K562 (cell line): ENCODE results near the gene RHO. TPM values are rescaled to one million over a fixed set of nuclear protein-coding genes. Genes with fewer than 3 reads are reported as not detected.

ENCODE experiments used
- ATAC-seq: fragments of 200-7000 bp; cut with Tn5 transposase; 3 replicates; pipeline ENCODE4 v1.9.1; 2020; ENCODE audit warnings: moderate library complexity
- BruUV-seq: library from RNA; stranded (reverse); fragments of 400-500 nt; replicated peaks from 2 replicates; lab custom pipeline; 2021; lab: Mats Ljungman, UMichigan
- CTCF ChIA-PET: fragments of 300-600 bp; formaldehyde crosslinking; extraction: SDS; loops from one replicate; lab custom pipeline; 2021; ENCODE audit warnings: low intra/inter-chr PET ratio; lab: Yijun Ruan, JAX
- POLR2A ChIA-PET: fragments of 300-600, 350-650 bp; sonication (Branson Sonifier 250); formaldehyde crosslinking; extraction: SDS; loops from one replicate; lab custom pipeline; 2021; ENCODE audit warnings: antibody characterized with exemption, inconsistent platforms; lab: Yijun Ruan, JAX
- DNase-seq, 4 experiments: peaks; one replicate each; pipeline versions ENCODE4 v3.0.0 to v3.0.0-alpha.2; 2011 to 2018; ENCODE audit warnings: low spot score in 3 of 4, mixed read lengths in 3 of 4; ENCODE audit errors: extremely low read depth in 1 of 4
- FAIRE-seq: peaks from 2 replicates; lab custom pipeline; 2011; peaks lifted over from hg19 to GRCh38; lab: Jason Lieb, UNC
- H2AFZ ChIP-seq: 2 replicates; pipeline ENCODE4 v1.6.0; 2011; ENCODE audit warnings: low read depth, low read length, control low read depth, inconsistent platforms
- H3K27ac ChIP-seq: fragments of 200-600 bp; 3 replicates; pipeline ENCODE4 v1.8.0; 2011; ENCODE audit warnings: low read depth, mild to moderate bottlenecking, control low read depth, inconsistent platforms, low read length, moderate library complexity, mixed read lengths; ENCODE audit errors: extremely low read depth
- H3K27me3 ChIP-seq, 2 experiments: fragments of 300-600 bp in 1 of 2; 2 replicates in 1 of 2; 3 replicates in 1 of 2; pipeline versions ENCODE4 v1.6.0 to v1.8.0; 2011; ENCODE audit warnings: inconsistent platforms in 2 of 2, low read length in 2 of 2, mild to moderate bottlenecking in 1 of 2, mixed read lengths in 1 of 2, moderate library complexity in 1 of 2; ENCODE audit not compliant: control insufficient read depth in 2 of 2, insufficient read depth in 2 of 2
- H3K36me3 ChIP-seq: fragments of 300-600 bp; 3 replicates; pipeline ENCODE4 v1.8.0; 2011; ENCODE audit warnings: mild to moderate bottlenecking, low read length, inconsistent platforms; ENCODE audit not compliant: control insufficient read depth, insufficient read depth
- H3K4me1 ChIP-seq, 2 experiments: fragments of 200-600 bp in 1 of 2; replicated peaks in 1 of 2; 2 replicates in 1 of 2; 3 replicates in 1 of 2; pipeline versions ENCODE4 v1.5.1 to v1.8.0; 2011; ENCODE audit warnings: inconsistent platforms in 2 of 2, low read length in 2 of 2, mild to moderate bottlenecking in 1 of 2, mixed read lengths in 1 of 2, moderate library complexity in 1 of 2; ENCODE audit not compliant: control insufficient read depth in 2 of 2, insufficient read depth in 2 of 2
- H3K4me2 ChIP-seq: 2 replicates; pipeline ENCODE4 v1.6.1; 2011; ENCODE audit warnings: low read length, control low read depth, inconsistent platforms, mixed read lengths; ENCODE audit not compliant: insufficient read depth
- H3K4me3 ChIP-seq: fragments of 200-600 bp; sonication (generic), shearing (Covaris generic); 2 replicates; pipeline ENCODE4 v1.5.1; 2016; ENCODE audit warnings: control low read depth, inconsistent platforms
- H3K79me2 ChIP-seq: fragments of 200-600 bp; 3 replicates; pipeline ENCODE4 v1.8.0; 2011; ENCODE audit warnings: low read length, inconsistent platforms; ENCODE audit not compliant: control insufficient read depth, insufficient read depth
- H3K9ac ChIP-seq, 2 experiments: 2 replicates each; pipeline versions ENCODE4 v1.6.0 to v1.6.1; 2011; ENCODE audit warnings: low read depth in 2 of 2, low read length in 2 of 2, control low read depth in 1 of 2, inconsistent platforms in 1 of 2, mild to moderate bottlenecking in 1 of 2, mixed read lengths in 1 of 2; ENCODE audit not compliant: insufficient read depth in 1 of 2
- H3K9me1 ChIP-seq: one replicate; pipeline ENCODE4 v1.6.0; 2011; ENCODE audit warnings: inconsistent platforms, mild to moderate bottlenecking, low read length, moderate library complexity; ENCODE audit not compliant: control insufficient read depth, insufficient read depth
- H3K9me3 ChIP-seq: replicated peaks from 2 replicates; pipeline ENCODE4 v1.5.1; 2011; ENCODE audit warnings: low read depth, low read length, inconsistent platforms; ENCODE audit not compliant: control insufficient read depth, insufficient read depth
- H4K20me1 ChIP-seq: replicated peaks from 2 replicates; pipeline ENCODE4 v1.6.1; 2011; ENCODE audit warnings: low read length, inconsistent platforms, mixed read lengths; ENCODE audit not compliant: control insufficient read depth, insufficient read depth
- MLLT1 ChIP-seq, 2 experiments: fragments of 450-650 bp; IDR thresholded peaks; 2 replicates each; pipeline ENCODE4 v1.6.1; 2016
- WGBS: fragments of 100-300 bp; shearing (Covaris generic); methylation state at CpG from one replicate; pipeline ENCODE4 v1.1.6; 2016; ENCODE audit warnings: low coverage, mixed read lengths; ENCODE audit not compliant: insufficient coverage; ENCODE audit errors: missing lambda C conversion rate; 5-methylcytosine and 5-hydroxymethylcytosine counted together
- in situ Hi-C: fragments of 300-500 bp; cut with MboI; formaldehyde crosslinking; loops from 4 replicates; pipeline ENCODE4 v1.15.0; 2018; ENCODE audit warnings: inconsistent platforms, mixed read lengths
- intact Hi-C: fragments of 100-400 bp; cut with micrococcal nuclease; formaldehyde crosslinking; loops from 2 replicates; pipeline ENCODE4 v1.14.2; 2022
- polyA plus RNA-seq, 8 experiments: library from polyadenylated mRNA; depleted of rRNA in 4 of 8; stranded (reverse) in 5 of 8; unstranded in 3 of 8; fragments of >200 nt; fragmentation: Nextera tagmentation in 2 of 8; fragmentation: Illumina TruSeq in 1 of 8; extraction: Ambion mirVana in 2 of 8; extraction: Trizol in 1 of 8; gene quantifications; 2 replicates each; pipeline versions ENCODE4 v1.2.1 to v1.2.3, GENCODE V29; 2011 to 2014; ENCODE audit warnings: inconsistent platforms in 1 of 8, missing spikeins in 1 of 8
- total RNA-seq, 7 experiments: library from RNA; depleted of rRNA in 6 of 7; stranded (reverse); fragments of >200 nt in 6 of 7; fragmentation: Illumina TruSeq in 2 of 7; extraction: Trizol in 2 of 7; gene quantifications; 2 replicates each; pipeline versions ENCODE4 v1.2.1 to v1.2.3, GENCODE V29; 2011 to 2021; ENCODE audit warnings: low replicate concordance in 1 of 7
- TF ChIP-seq, protein P1 (sequence below): sonication (generic); IDR thresholded peaks from 2 replicates; pipeline ENCODE4 v1.6.1; 2016

Gene RHO
- total and polyA plus RNA-seq, 9 of the 15 experiments (the other 6 are each of a cell fraction or from before 2014, with no cell fraction given): not detected

- DNase-seq (no peak), FAIRE-seq (no peak), ATAC-seq (no peak)
- Histone ChIP-seq H3K27me3 (no peaks in the 10 kb centered on the region), H3K9me3 (no peaks in the 10 kb centered on the region), H3K9ac (peak overlapping the region in 1 of 2 experiments; percentile 58; a peak in 2 of 4 replicates), H3K4me1 (peaks cover 7 to 50% of the 10 kb centered on the region in 2 experiments; a peak in 4 of 5 replicates), H3K79me2 (no peaks in the 10 kb centered on the region), H3K9me1 (no peaks in the 10 kb centered on the region), H3K4me2 (no peak overlapping the region), H2AFZ (no peak overlapping the region), H3K27ac (no peak overlapping the region), H3K4me3 (no peak overlapping the region), H4K20me1 (no peaks in the 10 kb centered on the region), H3K36me3 (peaks cover 25% of the 10 kb centered on the region; the same call in 1 of the 3 replicates)
- ChIA-PET CTCF (no interaction called here), POLR2A (interaction anchor here (0.5 to 1.0 kb wide), 2 partner anchors 29 to 278 kb away, joined by 3 to 5 read pairs; no protein-coding TSS in a partner anchor)
- BruUV-seq: no TSS peak
- intact Hi-C loops (no loop called here), in situ Hi-C loops (no loop called here)
- WGBS: 69% methylated on average over 15 of the region's 15 CpGs
- TF ChIP-seq, protein P1, sequence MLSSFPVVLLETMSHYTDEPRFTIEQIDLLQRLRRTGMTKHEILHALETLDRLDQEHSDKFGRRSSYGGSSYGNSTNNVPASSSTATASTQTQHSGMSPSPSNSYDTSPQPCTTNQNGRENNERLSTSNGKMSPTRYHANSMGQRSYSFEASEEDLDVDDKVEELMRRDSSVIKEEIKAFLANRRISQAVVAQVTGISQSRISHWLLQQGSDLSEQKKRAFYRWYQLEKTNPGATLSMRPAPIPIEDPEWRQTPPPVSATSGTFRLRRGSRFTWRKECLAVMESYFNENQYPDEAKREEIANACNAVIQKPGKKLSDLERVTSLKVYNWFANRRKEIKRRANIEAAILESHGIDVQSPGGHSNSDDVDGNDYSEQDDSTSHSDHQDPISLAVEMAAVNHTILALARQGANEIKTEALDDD: no peak
- peak in 1 of 2 experiments; percentile 48; a peak in 1 of 4 replicates for TF ChIP-seq MLLT1 (IDR thresholded peaks at IDR 0.05)
Measured at GRCh38 chr3:129558081-129558771, 29.8 kb downstream of the RHO start.
